HG03354 (cell line): ENCODE measurements around the gene OR51T1.
"Not testable (repeated sequence)": the region's sequence is repeated elsewhere in the genome, so short reads cannot be mapped to it uniquely, and the experiment has no call there.

ENCODE experiments used
- ATAC-seq: cut with Tn5 transposase; IDR thresholded peaks from one replicate; pipeline ENCODE4 v1.9.1; 2021; ENCODE audit warnings: mild to moderate bottlenecking; ENCODE audit not compliant: unreplicated experiment, poor library complexity, severe bottlenecking

OR51T1 gene, protein sequence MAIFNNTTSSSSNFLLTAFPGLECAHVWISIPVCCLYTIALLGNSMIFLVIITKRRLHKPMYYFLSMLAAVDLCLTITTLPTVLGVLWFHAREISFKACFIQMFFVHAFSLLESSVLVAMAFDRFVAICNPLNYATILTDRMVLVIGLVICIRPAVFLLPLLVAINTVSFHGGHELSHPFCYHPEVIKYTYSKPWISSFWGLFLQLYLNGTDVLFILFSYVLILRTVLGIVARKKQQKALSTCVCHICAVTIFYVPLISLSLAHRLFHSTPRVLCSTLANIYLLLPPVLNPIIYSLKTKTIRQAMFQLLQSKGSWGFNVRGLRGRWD

DNA sequence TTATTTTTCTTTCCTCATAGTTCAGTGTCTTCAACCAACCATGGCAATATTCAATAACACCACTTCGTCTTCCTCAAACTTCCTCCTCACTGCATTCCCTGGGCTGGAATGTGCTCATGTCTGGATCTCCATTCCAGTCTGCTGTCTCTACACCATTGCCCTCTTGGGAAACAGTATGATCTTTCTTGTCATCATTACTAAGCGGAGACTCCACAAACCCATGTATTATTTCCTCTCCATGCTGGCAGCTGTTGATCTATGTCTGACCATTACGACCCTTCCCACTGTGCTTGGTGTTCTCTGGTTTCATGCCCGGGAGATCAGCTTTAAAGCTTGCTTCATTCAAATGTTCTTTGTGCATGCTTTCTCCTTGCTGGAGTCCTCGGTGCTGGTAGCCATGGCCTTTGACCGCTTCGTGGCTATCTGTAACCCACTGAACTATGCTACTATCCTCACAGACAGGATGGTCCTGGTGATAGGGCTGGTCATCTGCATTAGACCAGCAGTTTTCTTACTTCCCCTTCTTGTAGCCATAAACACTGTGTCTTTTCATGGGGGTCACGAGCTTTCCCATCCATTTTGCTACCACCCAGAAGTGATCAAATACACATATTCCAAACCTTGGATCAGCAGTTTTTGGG is at the start of gene OR51T1:
TSS of gene OR51T1 (plus strand) at position 41 of the 641 bp plus-strand sequence. CDS start at position 41, 0 bp downstream.
- no peak for ATAC-seq

GRCh38 chr11:4839851-4840549 is 41.7 kb upstream of the OR51T1 start:
- ATAC-seq = no peak

- no peak for ATAC-seq
Observed at GRCh38 chr11:4848908-4849532, 32.7 kb upstream of the OR51T1 start, which contains the start of gene OR51S1. OR51S1 (minus strand) TSS chr11:4849208; CDS start chr11:4849208, 0 bp downstream.

DNA sequence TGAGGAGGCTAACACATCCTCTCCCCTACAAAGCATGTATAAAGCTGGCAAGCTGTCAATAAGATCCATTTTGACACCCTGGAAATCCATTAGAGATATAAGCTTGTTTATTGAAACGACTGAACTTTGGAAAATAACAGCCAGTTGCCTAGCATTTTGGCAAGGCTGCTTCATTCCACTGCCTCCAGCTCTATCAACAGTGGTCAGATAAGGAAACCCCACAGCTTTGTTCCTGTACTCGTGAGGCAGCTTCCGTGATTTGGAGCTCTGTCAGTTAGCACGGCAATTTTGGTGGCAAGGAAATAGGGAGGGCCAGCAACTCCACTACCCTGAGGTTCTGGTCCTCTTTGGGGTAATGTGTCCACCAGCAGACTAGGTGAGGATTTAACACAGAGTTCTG is 30.7 kb upstream of the OR51T1 start:
- ATAC-seq = no peak

- not testable (repeated sequence) for ATAC-seq
Observed at GRCh38 chr11:4854286-4854685, 27.4 kb upstream of the OR51T1 start.

DNA sequence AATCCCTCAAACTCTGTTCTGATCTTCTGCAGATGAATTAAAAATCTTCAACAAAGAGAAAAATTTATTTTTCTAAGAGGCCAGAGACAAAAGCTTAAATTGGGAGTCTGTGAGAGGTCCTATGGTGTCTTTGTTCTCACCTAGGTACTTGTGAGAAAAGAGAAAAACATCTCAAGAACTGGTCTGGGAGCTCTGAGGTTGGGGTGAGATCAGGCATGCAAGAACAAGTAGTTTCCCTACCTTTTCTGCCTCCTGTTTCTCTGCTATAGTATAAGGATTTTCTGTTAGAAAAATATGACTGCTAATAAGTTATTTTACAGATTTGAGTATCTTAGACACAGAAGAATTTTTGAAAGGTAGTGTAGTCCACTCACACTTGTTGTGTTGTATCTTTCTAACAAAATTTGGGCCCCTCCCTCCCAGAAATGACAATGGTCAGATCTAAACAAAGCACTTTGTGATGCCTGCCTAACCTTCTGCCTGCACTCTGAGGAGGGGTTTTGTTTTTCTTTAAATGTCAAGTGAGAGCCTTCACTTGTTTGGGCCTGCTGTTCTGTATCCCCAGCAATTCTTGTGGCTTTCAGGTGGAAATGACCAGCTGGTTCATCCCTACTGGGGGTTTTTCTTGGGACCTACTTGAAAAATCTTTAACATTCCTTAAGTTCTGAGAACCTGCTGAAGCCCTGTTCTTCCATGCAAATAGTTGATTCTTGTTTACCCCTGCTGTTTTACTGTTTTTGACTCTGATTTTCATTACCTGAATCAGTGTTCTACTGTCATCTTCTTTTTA is 19.1 kb upstream of the OR51T1 start:
- ATAC-seq = no peak

DNA sequence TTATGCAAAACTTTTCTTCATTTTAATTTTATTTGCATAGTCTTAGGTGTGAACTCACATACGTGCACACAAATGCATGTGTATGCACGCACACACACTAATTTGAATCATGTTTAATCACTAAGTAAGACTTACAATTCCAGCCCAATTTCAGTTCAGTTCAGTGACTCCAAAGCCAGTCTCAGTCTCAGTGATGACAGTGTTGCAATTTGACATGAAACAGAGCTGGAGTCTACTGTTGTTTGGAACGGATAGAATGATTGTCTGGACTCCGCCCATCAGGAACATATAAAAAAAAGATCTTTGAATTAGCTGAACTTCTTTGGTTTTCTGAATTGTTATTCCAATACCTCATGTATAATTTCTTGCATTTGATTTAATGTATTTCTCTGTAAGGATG is 17.8 kb upstream of the OR51T1 start:
- no peak for ATAC-seq

DNA sequence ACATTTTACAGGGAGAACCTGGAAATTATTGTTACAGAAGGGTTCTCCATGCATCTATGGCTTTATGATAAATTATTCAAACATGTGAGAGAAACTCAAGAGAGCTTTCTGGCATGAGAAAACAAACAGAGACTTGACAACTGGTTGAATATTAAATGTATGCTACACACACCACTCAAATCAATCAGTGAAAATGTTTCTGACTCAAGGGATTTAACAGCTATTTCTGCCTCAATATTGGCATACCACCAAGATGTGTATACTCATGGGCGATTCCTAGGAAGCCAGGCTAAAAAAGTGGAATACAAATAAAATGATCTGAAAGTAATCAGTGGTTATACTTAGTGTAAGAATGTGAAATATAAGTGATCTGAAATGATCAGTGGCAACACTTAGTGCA is 15.8 kb upstream of the OR51T1 start:
- ATAC-seq = no peak

DNA sequence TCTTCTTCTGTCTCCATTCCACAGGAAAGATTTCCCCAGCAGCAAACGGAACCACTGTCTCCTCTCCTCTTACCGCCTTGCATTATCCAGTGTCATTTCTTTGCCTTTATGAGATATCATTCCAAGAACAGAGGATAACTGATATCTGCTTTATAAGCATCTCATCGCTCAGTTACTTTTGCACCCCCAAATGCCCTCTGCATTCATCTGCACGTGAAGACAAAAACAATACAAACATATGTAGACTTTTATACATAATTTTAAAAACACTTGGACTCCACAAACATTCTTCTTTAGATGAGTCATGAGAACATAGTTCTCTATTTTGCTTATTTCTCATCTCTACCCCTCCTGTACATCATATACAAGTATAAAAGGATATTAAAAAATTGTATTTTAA is 512 bp upstream of the OR51T1 start:
- ATAC-seq = no peak

- no peak for ATAC-seq
Observed at GRCh38 chr11:4882543-4882942, 843 bp downstream of the OR51T1 start.

DNA sequence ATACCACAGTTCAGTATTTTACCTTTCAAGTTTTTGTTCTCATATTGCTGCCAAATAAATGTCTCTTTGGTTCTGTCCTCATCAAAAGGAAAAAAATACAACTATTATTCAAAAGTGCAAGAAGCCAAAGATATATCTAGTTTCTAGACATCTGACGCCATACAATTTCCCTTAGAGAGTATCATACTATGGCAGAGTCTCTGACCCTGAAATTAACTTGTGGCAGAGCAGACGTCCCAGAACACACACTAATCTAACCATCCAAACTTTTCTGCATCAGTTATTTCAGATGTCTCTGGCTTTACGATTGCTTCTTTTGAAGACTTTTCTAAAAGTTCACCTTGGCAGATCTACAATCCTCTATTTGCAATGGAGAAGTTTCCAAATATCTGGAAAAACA is 2.7 kb downstream of the OR51T1 start:
- no peak for ATAC-seq

- no peak for ATAC-seq
Observed at GRCh38 chr11:4886186-4886585, 4.5 kb downstream of the OR51T1 start.

GRCh38 chr11:4887591-4887990 is 5.9 kb downstream of the OR51T1 start:
- no peak for ATAC-seq

GRCh38 chr11:4890279-4890678 is 8.6 kb downstream of the OR51T1 start:
- no peak for ATAC-seq

DNA sequence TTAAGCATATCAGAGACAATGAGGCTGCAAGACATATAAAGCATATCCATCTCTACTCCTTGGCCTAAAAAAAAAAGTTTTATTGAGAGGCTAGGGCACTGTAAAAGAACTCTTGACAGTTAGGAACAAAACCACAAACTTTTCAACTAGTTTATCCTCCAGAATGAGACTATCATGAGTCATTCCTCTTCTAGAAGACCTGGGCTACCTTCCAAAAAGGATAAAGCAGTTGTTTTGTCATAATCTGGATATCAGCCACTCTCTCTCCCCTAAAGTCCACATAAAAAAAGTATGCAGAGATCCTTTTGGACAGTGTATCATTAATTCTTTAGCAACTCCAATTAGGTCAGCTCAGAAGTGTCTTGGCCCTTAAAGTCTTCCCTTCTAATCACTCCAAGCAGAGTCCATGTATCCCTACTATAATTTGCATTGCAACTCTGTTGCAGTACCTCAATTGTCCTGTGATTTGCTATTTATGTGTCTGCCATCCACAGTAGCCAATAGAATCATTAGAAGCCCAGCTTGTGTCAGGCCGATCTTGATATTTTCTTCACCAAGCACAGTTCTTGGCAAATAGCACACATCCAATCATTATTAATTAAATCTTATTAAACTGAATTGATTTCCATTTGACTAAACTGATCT is 10.4 kb downstream of the OR51T1 start:
- no peak for ATAC-seq

DNA sequence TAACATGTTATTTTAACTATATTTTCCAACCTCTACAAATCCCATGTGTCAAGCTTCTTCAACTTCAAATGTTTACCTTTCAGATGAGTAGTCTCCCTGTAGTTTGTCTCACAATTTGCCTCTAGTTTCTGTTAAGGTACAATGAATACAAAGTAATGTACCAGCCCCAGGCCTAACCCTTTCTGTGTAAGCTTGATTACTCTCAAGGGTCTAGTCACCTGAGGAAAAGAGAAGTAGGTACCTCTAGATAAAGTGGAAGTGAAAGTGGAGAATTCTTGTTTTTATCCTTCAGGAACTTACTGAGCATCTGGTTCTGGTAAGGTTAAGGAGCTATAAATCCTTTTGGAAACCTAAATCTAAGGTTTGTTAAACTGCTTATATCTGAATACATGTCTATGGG is 21.8 kb downstream of the OR51T1 start, which contains the start of gene OR51A7:
TSS of gene OR51A7 (plus strand) at position 300 of the 400 bp plus-strand sequence. CDS start 3,587 bp downstream, outside the sequence.
- no peak for ATAC-seq

- ATAC-seq = no peak
Observed at GRCh38 chr11:4916581-4916980, 34.9 kb downstream of the OR51T1 start.

DNA sequence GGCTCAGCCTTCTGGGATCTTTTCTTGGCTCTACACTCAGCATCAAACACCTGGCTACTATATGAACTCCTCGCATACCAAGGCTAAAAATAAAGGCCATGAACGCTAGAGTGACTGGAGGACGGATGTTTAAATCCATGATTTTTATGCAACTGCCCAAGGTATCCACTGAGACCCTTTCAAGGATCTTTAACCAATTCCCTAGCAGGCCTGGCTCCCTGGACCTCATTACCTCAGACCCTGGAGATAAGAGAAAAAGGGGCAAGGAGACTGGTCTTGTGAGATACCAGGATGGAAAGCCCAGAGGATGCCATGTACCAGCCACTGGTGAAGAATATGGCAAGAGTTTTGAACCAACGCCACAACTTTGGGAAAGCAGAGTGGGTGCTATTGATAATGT is 37.5 kb downstream of the OR51T1 start, which contains the start of gene OR51G2:
TSS of gene OR51G2 (minus strand) at position 101 of the 400 bp plus-strand sequence. CDS start 3,687 bp downstream, outside the sequence.
- no peak for ATAC-seq

GRCh38 chr11:4921796-4922195 is 40.1 kb downstream of the OR51T1 start:
- no peak for ATAC-seq
